ENCODE results near the gene CHRNA3. TPM values are rescaled to one million over a fixed set of nuclear protein-coding genes. Genes with fewer than 3 reads are reported as not detected.

Gene CHRNA3
- total RNA-seq, 4 donors from 2014 or later: 0.08 to 1.2 (median 0.58) TPM

GRCh38 chr15:78651007-78651406 lies 30.2 kb upstream of the CHRNA3 start:
- DNase-seq (ENCODE audit: low spot score in 2 of 2): no peak
- WGBS, 2 donors: 63 to 72% methylated on average over 3 of the region's 3 CpGs
- intact Hi-C loops (cut with DNase I; ENCODE audit: low total_unique reads): no loop called here
- no peak for TF ChIP-seq POLR2A (IDR thresholded peaks at IDR 0.05)
- TF ChIP-seq, protein P1, sequence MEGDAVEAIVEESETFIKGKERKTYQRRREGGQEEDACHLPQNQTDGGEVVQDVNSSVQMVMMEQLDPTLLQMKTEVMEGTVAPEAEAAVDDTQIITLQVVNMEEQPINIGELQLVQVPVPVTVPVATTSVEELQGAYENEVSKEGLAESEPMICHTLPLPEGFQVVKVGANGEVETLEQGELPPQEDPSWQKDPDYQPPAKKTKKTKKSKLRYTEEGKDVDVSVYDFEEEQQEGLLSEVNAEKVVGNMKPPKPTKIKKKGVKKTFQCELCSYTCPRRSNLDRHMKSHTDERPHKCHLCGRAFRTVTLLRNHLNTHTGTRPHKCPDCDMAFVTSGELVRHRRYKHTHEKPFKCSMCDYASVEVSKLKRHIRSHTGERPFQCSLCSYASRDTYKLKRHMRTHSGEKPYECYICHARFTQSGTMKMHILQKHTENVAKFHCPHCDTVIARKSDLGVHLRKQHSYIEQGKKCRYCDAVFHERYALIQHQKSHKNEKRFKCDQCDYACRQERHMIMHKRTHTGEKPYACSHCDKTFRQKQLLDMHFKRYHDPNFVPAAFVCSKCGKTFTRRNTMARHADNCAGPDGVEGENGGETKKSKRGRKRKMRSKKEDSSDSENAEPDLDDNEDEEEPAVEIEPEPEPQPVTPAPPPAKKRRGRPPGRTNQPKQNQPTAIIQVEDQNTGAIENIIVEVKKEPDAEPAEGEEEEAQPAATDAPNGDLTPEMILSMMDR (IDR thresholded peaks at IDR 0.05): no peak
- no peak overlapping the region for H3K4me3 ChIP-seq (ENCODE audit: low read depth, poor library complexity, severe bottlenecking)

DNA sequence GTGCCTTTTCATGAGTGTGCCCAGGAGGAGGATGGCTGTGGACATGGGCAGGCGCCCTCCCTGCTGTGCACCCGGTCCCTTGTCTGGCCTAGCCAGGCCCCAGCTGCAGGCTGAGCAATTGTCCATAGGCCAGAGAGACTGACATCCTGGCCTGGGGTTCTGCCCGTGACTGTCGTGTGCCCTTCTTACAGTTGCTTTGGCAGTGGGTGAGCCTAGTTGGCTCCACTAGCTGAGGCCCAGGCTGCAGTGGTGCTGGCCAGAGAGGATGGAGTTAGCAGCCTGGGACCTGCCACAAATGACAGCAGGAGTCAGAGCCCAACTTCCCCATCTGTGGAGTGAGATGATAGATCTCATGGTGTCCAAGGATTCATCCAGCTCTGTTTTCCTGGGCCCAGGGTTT lies 29.2 kb upstream of the CHRNA3 start:
- DNase-seq (ENCODE audit: low spot score in 2 of 2): no peak
- H3K4me3 ChIP-seq (ENCODE audit: low read depth, poor library complexity, severe bottlenecking): no peak overlapping the region
- TF ChIP-seq, protein P1 (IDR thresholded peaks at IDR 0.05): no peak
- no peak for TF ChIP-seq POLR2A (IDR thresholded peaks at IDR 0.05)
- 73 to 89% methylated on average over 4 of the region's 4 CpGs for WGBS, 2 donors
- intact Hi-C loops (cut with DNase I; ENCODE audit: low total_unique reads): no loop called here

DNA sequence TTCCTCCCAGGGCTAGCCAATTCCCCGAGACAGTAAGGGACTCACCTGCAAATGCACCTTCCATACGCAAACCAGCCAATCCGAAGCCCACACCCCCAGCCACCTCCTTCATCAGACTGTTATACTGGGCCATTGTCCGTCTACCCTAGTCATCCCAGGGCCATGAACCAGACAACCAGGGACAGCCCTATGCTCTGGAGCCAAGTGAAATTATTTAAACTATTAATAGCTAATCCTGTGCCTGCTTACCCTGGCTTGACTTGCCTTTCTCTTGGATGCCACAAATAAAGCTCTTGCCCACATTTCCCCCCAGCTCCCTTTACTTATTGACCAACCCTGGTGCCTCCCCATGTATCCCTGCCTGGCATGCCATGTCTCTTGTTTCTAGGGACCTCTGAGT lies 24.2 kb upstream of the CHRNA3 start:
- 82 to 92% methylated on average over 4 of the region's 4 CpGs for WGBS, 2 donors

GRCh38 chr15:78642331-78642730 lies 21.5 kb upstream of the CHRNA3 start:
- intact Hi-C loops (cut with DNase I; ENCODE audit: low total_unique reads): no loop called here
- WGBS, 2 donors: 79 to 85% methylated on average over 5 of the region's 5 CpGs
- TF ChIP-seq, protein P1 (IDR thresholded peaks at IDR 0.05): no peak
- no peak for TF ChIP-seq POLR2A (IDR thresholded peaks at IDR 0.05)
- no peak overlapping the region for H3K4me3 ChIP-seq (ENCODE audit: low read depth, poor library complexity, severe bottlenecking)
- DNase-seq (ENCODE audit: low spot score in 2 of 2): no peak

More for the DNA sequence above, 24.2 kb upstream of the CHRNA3 start:
- no peak overlapping the region for H3K4me3 ChIP-seq (ENCODE audit: low read depth, poor library complexity, severe bottlenecking)
- DNase-seq (ENCODE audit: low spot score in 2 of 2): no peak
- intact Hi-C loops (cut with DNase I; ENCODE audit: low total_unique reads): no loop called here
- TF ChIP-seq, protein P1 (IDR thresholded peaks at IDR 0.05): no peak

- WGBS, 2 donors: 70 to 74% methylated on average over 11 of the region's 11 CpGs
- no peak for TF ChIP-seq POLR2A (IDR thresholded peaks at IDR 0.05)
- TF ChIP-seq, protein P1 (IDR thresholded peaks at IDR 0.05): no peak
- no peak for DNase-seq (ENCODE audit: low spot score in 2 of 2)
- intact Hi-C loops (cut with DNase I; ENCODE audit: low total_unique reads): no loop called here
- H3K4me3 ChIP-seq (ENCODE audit: low read depth, poor library complexity, severe bottlenecking): no peak overlapping the region
Observed at GRCh38 chr15:78641749-78642275, 21.0 kb upstream of the CHRNA3 start.

GRCh38 chr15:78641102-78641748 lies 20.4 kb upstream of the CHRNA3 start, which contains the start of gene CHRNB4:
Gene CHRNB4 (minus strand): TSS chr15:78641210. CDS start chr15:78641133, 77 bp downstream.
- H3K4me3 ChIP-seq (ENCODE audit: low read depth, poor library complexity, severe bottlenecking): no peak within 1 kb of the TSS
- no peak for DNase-seq (ENCODE audit: low spot score in 2 of 2)
- TF ChIP-seq POLR2A (IDR thresholded peaks at IDR 0.05): no peak
- TF ChIP-seq, protein P1 (IDR thresholded peaks at IDR 0.05): no peak
- 13 to 16% methylated on average over 29 to 42 of the region's 47 CpGs for WGBS, 2 donors
- intact Hi-C loops (cut with DNase I; ENCODE audit: low total_unique reads): no loop called here
